WTC11 (cell line): ENCODE results near the gene SLC29A3. TPM values are rescaled to one million over a fixed set of nuclear protein-coding genes. Genes with fewer than 3 reads are reported as not detected.

Experiments used
- ATAC-seq: fragments of 200-7000 bp; cut with Tn5 transposase; 2 replicates; pipeline ENCODE4 v1.10.0; 2021; ENCODE audit warnings: mild to moderate bottlenecking, moderate library complexity
- CTCF ChIA-PET: fragments of 300-600 bp; sonication (Branson Sonifier 250); formaldehyde crosslinking; loops from one replicate; lab custom pipeline; 2021; ENCODE audit warnings: antibody characterized with exemption; lab: Charles Lee
- POLR2A ChIA-PET: fragments of 350-600 bp; sonication (Branson Sonifier 250); formaldehyde crosslinking; loops from one replicate; lab custom pipeline; 2021; ENCODE audit warnings: antibody characterized with exemption; lab: Charles Lee
- DNase-seq: peaks from one replicate; pipeline ENCODE4 v3.0.0; 2021; ENCODE audit warnings: low spot score
- H3K27ac Mint-ChIP-seq: 2 replicates; pipeline ENCODE4 v1.8.0; 2021; ENCODE audit warnings: mixed read lengths
- H3K27me3 Mint-ChIP-seq: 2 replicates; pipeline ENCODE4 v1.8.0; 2021; ENCODE audit warnings: low read depth, mild to moderate bottlenecking, moderate library complexity, mixed read lengths
- H3K36me3 Mint-ChIP-seq: 2 replicates; pipeline ENCODE4 v1.8.0; 2021; ENCODE audit warnings: mixed read lengths
- H3K4me1 Mint-ChIP-seq: 2 replicates; pipeline ENCODE4 v1.8.0; 2022; ENCODE audit warnings: mixed read lengths
- H3K4me3 Mint-ChIP-seq: 2 replicates; pipeline ENCODE4 v1.8.0; 2021; ENCODE audit warnings: mild to moderate bottlenecking, moderate library complexity, mixed read lengths
- H3K9me3 Mint-ChIP-seq: 2 replicates; pipeline ENCODE4 v1.8.0; 2021; ENCODE audit warnings: mixed read lengths
- FOXJ3 ChIP-seq: sonication (generic); formaldehyde crosslinking; IDR thresholded peaks from 2 replicates; pipeline ENCODE4 v1.9.0; 2021; ENCODE audit warnings: missing genetic modification reagents, mild to moderate bottlenecking, borderline replicate concordance
- GRHL2 ChIP-seq: fragments of 250-450 bp; sonication (Bioruptor Pico); IDR thresholded peaks from 2 replicates; pipeline ENCODE4 v1.8.0; 2022; ENCODE audit warnings: mild to moderate bottlenecking, moderate library complexity; ENCODE audit not compliant: insufficient replicate concordance, severe bottlenecking
- IRF2 ChIP-seq: sonication (generic); formaldehyde crosslinking; IDR thresholded peaks from 2 replicates; pipeline ENCODE4 v1.8.0; 2022; ENCODE audit warnings: low read depth, missing genetic modification reagents, borderline replicate concordance
- RORB ChIP-seq: fragments of 250-450 bp; sonication (Bioruptor Pico); IDR thresholded peaks from 2 replicates; pipeline ENCODE4 v1.9.0; 2021; ENCODE audit warnings: mild to moderate bottlenecking
- SMAD4 ChIP-seq: sonication (generic); formaldehyde crosslinking; IDR thresholded peaks from 2 replicates; pipeline ENCODE4 v1.8.0; 2022; ENCODE audit warnings: mild to moderate bottlenecking, missing genetic modification reagents
- TCF7 ChIP-seq: sonication (generic); formaldehyde crosslinking; IDR thresholded peaks from 2 replicates; pipeline ENCODE4 v1.8.0; 2022; ENCODE audit warnings: mild to moderate bottlenecking, low read depth, missing genetic modification reagents, moderate library complexity
- ZNF263 ChIP-seq: sonication (generic); formaldehyde crosslinking; IDR thresholded peaks from 2 replicates; pipeline ENCODE4 v1.8.1; 2022; ENCODE audit warnings: low read depth, mild to moderate bottlenecking, moderate library complexity, missing genetic modification reagents
- total RNA-seq: library from RNA; stranded (reverse); gene quantifications from 3 replicates; pipeline ENCODE4 v1.2.3, GENCODE V29; 2021
- TF ChIP-seq, protein P1 (sequence below): sonication (generic); formaldehyde crosslinking; IDR thresholded peaks from 2 replicates; pipeline ENCODE4 v1.8.1; 2022; ENCODE audit warnings: mild to moderate bottlenecking, missing genetic modification reagents, moderate library complexity, borderline replicate concordance
- TF ChIP-seq, protein P2 (sequence below): sonication (generic); formaldehyde crosslinking; IDR thresholded peaks from 2 replicates; pipeline ENCODE4 v1.8.0; 2022; ENCODE audit warnings: missing genetic modification reagents
- TF ChIP-seq, protein P3 (sequence below): sonication (generic); formaldehyde crosslinking; IDR thresholded peaks from 2 replicates; pipeline ENCODE4 v1.8.0; 2023; ENCODE audit warnings: missing genetic modification reagents, mild to moderate bottlenecking, borderline replicate concordance
- TF ChIP-seq, protein P4 (sequence below): fragments of 250-450 bp; sonication (Bioruptor Pico); IDR thresholded peaks from 2 replicates; pipeline ENCODE4 v2.1.2; 2022; ENCODE audit warnings: mild to moderate bottlenecking, moderate library complexity
- TF ChIP-seq, protein P5 (sequence below): fragments of 250-450 bp; sonication (Bioruptor Pico); IDR thresholded peaks from 2 replicates; pipeline ENCODE4 v1.9.0; 2021; ENCODE audit warnings: mild to moderate bottlenecking, borderline replicate concordance

Gene SLC29A3
- total RNA-seq, 1 experiment from 2014 or later, result 9.2 TPM

DNA sequence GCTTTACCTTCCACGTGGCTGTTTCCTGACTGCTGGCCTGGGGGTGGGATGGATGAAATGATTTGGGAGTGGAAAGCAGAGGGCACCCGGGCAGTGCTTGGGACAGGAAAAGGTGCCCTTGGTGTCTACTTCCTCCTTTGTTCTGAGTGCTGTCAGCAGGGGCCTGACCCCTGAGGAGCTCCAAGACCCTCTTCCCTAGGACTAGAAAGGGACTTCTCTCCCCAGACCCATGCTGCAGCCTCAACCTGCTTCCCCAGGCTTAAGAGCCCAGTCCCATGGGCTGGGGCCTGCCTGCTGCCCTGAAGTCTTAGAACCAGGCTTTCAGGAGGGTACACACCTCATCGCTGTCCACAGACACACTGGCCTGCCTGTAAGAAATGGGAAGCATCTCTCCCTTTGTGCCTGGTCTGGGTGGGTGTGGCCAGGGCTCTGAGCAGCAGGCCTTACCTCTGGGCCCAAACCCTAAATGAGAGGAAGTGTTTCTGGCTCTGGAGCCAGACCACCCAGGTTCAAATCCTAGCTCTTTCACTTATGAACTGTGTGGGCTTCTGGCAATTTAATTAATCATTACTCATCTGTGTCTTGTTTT, 90.6 kb downstream of the SLC29A3 start:
- Mint-ChIP-seq H3K36me3 (peaks cover 8% of the 10 kb centered on the region), H3K27me3 (0 out of 2 replicates have a peak, but pooled peaks cover 4% of the 10 kb centered on the region), H3K4me3 (no peak overlapping the region), H3K9me3 (peaks cover 16% of the 10 kb centered on the region)
- POLR2A ChIA-PET, result no interaction called here
- CTCF ChIA-PET, result interaction anchor here (1.0 to 2.4 kb wide), 3 partner anchors 13 to 25 kb away, joined by 3 to 7 read pairs (median 4); partner anchors contain the start of gene CDH23
- peak; percentile 60 for ATAC-seq
- TF ChIP-seq ZNF263 (CRISPR knock-in tag) (no peak), FOXJ3 (CRISPR knock-in tag) (no peak), IRF2 (CRISPR knock-in tag) (no peak), GRHL2 (CRISPR knock-in tag) (no peak), TCF7 (CRISPR knock-in tag) (no peak), SMAD4 (CRISPR knock-in tag) (no peak), RORB (CRISPR knock-in tag) (no peak)
- TF ChIP-seq, protein P1, sequence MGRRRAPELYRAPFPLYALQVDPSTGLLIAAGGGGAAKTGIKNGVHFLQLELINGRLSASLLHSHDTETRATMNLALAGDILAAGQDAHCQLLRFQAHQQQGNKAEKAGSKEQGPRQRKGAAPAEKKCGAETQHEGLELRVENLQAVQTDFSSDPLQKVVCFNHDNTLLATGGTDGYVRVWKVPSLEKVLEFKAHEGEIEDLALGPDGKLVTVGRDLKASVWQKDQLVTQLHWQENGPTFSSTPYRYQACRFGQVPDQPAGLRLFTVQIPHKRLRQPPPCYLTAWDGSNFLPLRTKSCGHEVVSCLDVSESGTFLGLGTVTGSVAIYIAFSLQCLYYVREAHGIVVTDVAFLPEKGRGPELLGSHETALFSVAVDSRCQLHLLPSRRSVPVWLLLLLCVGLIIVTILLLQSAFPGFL, result no peak
- TF ChIP-seq, protein P2, sequence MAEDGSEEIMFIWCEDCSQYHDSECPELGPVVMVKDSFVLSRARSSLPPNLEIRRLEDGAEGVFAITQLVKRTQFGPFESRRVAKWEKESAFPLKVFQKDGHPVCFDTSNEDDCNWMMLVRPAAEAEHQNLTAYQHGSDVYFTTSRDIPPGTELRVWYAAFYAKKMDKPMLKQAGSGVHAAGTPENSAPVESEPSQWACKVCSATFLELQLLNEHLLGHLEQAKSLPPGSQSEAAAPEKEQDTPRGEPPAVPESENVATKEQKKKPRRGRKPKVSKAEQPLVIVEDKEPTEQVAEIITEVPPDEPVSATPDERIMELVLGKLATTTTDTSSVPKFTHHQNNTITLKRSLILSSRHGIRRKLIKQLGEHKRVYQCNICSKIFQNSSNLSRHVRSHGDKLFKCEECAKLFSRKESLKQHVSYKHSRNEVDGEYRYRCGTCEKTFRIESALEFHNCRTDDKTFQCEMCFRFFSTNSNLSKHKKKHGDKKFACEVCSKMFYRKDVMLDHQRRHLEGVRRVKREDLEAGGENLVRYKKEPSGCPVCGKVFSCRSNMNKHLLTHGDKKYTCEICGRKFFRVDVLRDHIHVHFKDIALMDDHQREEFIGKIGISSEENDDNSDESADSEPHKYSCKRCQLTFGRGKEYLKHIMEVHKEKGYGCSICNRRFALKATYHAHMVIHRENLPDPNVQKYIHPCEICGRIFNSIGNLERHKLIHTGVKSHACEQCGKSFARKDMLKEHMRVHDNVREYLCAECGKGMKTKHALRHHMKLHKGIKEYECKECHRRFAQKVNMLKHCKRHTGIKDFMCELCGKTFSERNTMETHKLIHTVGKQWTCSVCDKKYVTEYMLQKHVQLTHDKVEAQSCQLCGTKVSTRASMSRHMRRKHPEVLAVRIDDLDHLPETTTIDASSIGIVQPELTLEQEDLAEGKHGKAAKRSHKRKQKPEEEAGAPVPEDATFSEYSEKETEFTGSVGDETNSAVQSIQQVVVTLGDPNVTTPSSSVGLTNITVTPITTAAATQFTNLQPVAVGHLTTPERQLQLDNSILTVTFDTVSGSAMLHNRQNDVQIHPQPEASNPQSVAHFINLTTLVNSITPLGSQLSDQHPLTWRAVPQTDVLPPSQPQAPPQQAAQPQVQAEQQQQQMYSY (CRISPR knock-in tag), result no peak
- TF ChIP-seq, protein P3, sequence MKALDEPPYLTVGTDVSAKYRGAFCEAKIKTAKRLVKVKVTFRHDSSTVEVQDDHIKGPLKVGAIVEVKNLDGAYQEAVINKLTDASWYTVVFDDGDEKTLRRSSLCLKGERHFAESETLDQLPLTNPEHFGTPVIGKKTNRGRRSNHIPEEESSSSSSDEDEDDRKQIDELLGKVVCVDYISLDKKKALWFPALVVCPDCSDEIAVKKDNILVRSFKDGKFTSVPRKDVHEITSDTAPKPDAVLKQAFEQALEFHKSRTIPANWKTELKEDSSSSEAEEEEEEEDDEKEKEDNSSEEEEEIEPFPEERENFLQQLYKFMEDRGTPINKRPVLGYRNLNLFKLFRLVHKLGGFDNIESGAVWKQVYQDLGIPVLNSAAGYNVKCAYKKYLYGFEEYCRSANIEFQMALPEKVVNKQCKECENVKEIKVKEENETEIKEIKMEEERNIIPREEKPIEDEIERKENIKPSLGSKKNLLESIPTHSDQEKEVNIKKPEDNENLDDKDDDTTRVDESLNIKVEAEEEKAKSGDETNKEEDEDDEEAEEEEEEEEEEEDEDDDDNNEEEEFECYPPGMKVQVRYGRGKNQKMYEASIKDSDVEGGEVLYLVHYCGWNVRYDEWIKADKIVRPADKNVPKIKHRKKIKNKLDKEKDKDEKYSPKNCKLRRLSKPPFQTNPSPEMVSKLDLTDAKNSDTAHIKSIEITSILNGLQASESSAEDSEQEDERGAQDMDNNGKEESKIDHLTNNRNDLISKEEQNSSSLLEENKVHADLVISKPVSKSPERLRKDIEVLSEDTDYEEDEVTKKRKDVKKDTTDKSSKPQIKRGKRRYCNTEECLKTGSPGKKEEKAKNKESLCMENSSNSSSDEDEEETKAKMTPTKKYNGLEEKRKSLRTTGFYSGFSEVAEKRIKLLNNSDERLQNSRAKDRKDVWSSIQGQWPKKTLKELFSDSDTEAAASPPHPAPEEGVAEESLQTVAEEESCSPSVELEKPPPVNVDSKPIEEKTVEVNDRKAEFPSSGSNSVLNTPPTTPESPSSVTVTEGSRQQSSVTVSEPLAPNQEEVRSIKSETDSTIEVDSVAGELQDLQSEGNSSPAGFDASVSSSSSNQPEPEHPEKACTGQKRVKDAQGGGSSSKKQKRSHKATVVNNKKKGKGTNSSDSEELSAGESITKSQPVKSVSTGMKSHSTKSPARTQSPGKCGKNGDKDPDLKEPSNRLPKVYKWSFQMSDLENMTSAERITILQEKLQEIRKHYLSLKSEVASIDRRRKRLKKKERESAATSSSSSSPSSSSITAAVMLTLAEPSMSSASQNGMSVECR, result no peak
- TF ChIP-seq, protein P4, sequence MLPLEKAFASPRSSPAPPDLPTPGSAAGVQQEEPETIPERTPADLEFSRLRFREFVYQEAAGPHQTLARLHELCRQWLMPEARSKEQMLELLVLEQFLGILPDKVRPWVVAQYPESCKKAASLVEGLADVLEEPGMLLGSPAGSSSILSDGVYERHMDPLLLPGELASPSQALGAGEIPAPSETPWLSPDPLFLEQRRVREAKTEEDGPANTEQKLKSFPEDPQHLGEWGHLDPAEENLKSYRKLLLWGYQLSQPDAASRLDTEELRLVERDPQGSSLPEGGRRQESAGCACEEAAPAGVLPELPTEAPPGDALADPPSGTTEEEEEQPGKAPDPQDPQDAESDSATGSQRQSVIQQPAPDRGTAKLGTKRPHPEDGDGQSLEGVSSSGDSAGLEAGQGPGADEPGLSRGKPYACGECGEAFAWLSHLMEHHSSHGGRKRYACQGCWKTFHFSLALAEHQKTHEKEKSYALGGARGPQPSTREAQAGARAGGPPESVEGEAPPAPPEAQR (CRISPR knock-in tag), result no peak
- TF ChIP-seq, protein P5, sequence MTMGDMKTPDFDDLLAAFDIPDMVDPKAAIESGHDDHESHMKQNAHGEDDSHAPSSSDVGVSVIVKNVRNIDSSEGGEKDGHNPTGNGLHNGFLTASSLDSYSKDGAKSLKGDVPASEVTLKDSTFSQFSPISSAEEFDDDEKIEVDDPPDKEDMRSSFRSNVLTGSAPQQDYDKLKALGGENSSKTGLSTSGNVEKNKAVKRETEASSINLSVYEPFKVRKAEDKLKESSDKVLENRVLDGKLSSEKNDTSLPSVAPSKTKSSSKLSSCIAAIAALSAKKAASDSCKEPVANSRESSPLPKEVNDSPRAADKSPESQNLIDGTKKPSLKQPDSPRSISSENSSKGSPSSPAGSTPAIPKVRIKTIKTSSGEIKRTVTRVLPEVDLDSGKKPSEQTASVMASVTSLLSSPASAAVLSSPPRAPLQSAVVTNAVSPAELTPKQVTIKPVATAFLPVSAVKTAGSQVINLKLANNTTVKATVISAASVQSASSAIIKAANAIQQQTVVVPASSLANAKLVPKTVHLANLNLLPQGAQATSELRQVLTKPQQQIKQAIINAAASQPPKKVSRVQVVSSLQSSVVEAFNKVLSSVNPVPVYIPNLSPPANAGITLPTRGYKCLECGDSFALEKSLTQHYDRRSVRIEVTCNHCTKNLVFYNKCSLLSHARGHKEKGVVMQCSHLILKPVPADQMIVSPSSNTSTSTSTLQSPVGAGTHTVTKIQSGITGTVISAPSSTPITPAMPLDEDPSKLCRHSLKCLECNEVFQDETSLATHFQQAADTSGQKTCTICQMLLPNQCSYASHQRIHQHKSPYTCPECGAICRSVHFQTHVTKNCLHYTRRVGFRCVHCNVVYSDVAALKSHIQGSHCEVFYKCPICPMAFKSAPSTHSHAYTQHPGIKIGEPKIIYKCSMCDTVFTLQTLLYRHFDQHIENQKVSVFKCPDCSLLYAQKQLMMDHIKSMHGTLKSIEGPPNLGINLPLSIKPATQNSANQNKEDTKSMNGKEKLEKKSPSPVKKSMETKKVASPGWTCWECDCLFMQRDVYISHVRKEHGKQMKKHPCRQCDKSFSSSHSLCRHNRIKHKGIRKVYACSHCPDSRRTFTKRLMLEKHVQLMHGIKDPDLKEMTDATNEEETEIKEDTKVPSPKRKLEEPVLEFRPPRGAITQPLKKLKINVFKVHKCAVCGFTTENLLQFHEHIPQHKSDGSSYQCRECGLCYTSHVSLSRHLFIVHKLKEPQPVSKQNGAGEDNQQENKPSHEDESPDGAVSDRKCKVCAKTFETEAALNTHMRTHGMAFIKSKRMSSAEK, result no peak
- TF ChIP-seq, all 79 proteins: peak for 0
- DNase-seq, result no peak
- Mint-ChIP-seq H3K4me1 (peaks cover 5% of the 10 kb centered on the region), H3K27ac (no peak overlapping the region)

Other genes starting within 250 kb of the SLC29A3 start
- gene UNC5B, start 106.7 kb upstream of the SLC29A3 start, total RNA-seq, result 31.2 to 49.6 TPM (median 31.6 TPM) in 3 replicates
- gene CDH23, start 77.7 kb downstream of the SLC29A3 start, total RNA-seq, result 2.1 to 3.1 TPM (median 2.9 TPM) in 3 replicates